GM12872 (cell line): ENCODE results near the gene TSPAN2.
A peak's percentile ranks its signal among the peaks of the same experiment; 100 is the strongest.

ENCODE experiments used
- CTCF ChIP-seq: IDR thresholded peaks from 3 replicates; pipeline ENCODE4 v1.5.1; 2011; ENCODE audit warnings: low read depth, mild to moderate bottlenecking, low read length, moderate library complexity; ENCODE audit not compliant: insufficient read depth

The TSPAN2 gene

GRCh38 chr1:115114308-115114707, 25.0 kb upstream of the TSPAN2 start:
- TF ChIP-seq CTCF: no peak

- TF ChIP-seq CTCF: no peak
Observed at GRCh38 chr1:115113766-115114165, 24.5 kb upstream of the TSPAN2 start.

- peak; percentile 89 for TF ChIP-seq CTCF
Observed at GRCh38 chr1:115112496-115113375, 23.4 kb upstream of the TSPAN2 start.

- TF ChIP-seq CTCF: no peak
Observed at GRCh38 chr1:115107516-115108260, 18.4 kb upstream of the TSPAN2 start.

GRCh38 chr1:115105831-115106230, 16.5 kb upstream of the TSPAN2 start:
- TF ChIP-seq CTCF: no peak

GRCh38 chr1:115099693-115100050, 10.4 kb upstream of the TSPAN2 start:
- no peak for TF ChIP-seq CTCF

- TF ChIP-seq CTCF: no peak
Observed at GRCh38 chr1:115098979-115099692, 9.8 kb upstream of the TSPAN2 start.
